HG02870 (cell line): Measurements from ENCODE around the gene SYCE3.

Source experiments
- ATAC-seq: cut with Tn5 transposase; IDR thresholded peaks from one replicate; pipeline ENCODE4 v1.9.1; 2021; ENCODE audit warnings: mild to moderate bottlenecking, moderate library complexity; ENCODE audit not compliant: unreplicated experiment

Gene SYCE3

DNA sequence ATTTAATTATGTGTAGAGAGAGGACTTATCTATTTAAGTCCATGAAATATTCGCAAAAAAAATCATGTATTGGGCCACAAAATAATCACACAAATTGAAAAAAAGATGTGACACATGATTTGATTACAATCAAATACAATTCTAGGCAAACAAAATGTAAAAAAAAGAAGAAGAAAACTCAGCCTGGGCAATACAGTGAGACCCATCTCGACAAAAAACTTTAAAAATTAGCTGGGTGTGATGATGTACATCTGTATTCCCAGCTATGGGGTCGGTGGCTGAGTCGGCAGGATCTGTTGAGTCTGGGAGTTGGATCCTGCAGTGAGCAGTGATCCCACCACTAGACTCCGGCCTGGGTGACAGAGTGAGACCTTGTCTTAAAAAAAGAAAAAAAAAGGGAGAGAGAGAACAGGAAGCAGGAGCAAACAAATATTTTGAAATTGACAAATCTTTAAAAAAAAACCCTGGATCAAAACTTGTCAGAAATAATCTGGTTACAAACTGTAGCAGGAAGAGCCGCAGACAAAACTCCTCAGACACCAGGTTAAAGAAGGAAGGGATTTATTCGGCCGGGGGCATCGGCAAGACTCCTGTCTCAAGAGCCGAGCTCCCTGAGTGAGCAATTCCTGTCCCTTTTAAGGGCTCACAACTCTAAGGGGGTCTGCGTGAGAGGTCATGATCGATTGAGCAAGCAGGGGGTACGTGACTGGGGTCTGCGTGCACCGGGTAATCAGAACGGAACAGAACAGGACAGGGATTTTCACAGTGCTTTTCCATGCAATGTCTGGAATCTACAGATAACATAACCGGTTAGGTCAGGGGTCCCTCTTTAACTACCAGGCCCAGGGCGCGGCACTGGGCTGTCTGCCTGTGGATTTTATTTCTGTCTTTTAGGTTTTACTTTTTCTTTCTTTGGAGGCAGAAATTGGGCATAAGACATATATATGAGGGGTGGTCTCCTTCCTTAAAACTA lies 29.6 kb downstream of the SYCE3 start:
- ATAC-seq, result no peak

DNA sequence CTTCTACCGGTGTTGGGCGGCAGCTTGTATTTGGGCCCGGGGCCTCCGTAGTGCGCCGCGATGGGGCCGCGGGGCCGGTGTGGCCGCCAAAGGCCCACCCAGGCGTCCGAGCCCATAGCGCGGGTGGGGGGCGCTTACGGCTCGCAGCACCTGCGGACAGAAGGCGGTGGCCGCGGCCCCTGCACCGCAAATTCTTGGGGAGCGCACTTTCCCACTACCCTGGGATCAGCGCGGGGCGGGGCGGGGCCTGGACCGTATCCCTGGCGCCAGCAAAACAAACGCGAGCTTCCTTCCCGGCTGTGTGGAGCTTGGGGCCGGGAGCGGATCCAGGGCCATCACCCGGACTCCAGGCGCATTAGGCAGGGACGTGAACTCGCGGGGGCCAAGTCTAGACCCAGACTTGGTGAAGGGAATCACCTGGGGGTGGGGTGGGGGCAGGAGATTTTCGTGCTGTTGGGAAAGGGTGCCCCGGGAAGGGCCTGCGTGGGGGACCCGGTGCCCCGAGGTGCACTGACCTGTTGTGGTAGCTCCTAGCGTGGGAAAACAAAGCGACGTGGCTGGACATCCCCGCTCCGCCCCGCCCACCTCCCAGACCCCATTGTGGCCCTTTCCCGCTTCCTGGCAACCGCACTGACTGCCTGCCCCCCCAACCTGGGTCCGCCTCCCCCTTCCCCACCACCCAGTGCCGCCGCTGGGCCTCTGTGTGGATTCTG lies 30.6 kb downstream of the SYCE3 start:
- no peak for ATAC-seq

DNA sequence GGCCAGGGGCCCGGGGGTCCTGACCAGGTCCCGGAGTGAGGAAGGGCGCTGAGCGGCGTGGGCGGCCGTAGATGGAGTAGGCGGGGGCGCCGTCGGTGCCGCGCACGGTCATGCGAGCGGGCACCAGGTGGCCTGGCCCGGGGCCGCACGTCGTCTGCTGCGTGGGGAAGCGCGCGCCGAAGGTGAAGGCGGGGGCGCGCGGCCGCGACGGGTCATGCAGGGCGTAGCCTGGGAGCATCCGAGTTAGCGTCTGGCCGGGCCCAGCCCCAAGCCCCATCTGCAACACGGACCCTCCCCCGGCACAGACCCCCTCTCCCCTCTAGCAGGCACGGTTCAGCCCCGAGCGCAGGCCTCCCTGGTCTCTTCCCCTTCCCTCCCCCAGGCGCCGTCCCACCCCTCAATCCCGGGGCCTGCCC lies 31.2 kb downstream of the SYCE3 start:
- no peak for ATAC-seq

DNA sequence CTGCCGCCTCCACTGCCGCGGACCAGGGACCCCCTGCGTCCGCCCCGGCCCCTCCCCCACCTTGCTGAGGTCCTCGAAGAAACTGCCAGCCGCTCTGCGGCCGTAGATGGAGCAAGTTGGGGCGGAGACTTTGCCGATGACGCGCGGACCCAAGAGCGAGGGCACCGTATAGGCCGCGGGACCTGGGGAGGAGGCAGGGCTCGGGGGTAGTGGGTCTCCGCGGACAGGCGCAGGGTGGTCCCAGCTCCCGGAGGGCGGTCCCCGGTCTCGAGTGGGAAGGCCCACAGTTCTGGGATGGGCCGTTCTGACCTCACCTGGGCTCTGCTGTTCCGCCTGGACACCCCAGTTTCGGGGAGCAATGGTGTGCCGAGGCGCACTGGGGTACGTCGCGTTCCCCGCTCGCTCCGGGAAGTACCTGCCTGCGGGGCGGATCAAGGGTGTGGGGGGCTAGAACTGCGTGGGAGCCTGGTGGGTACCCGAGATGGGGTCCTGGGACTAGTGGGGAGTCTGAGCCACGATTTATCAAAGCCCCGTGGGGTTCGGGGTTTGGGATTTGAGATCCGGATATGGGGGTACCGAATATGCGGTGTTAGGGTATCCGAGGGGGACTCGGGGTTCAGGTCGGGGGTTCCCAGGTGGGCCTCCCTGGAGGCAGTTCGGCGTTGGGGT lies 31.7 kb downstream of the SYCE3 start:
- no peak for ATAC-seq

DNA sequence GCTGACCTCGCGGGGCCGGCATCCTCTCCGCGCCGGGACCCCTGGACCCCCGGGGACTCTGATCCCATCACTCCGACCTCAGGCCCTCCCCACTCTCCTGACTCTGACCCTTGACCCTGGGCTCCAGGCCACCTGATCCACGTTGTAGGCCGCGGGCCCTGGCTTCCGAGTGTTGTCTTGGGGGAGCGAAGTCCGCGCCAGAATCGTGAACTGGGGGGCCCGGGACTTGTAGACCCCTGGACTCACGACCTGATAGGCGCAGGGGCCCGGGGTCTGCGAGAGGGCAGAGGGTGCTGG lies 32.2 kb downstream of the SYCE3 start:
- no peak for ATAC-seq

DNA sequence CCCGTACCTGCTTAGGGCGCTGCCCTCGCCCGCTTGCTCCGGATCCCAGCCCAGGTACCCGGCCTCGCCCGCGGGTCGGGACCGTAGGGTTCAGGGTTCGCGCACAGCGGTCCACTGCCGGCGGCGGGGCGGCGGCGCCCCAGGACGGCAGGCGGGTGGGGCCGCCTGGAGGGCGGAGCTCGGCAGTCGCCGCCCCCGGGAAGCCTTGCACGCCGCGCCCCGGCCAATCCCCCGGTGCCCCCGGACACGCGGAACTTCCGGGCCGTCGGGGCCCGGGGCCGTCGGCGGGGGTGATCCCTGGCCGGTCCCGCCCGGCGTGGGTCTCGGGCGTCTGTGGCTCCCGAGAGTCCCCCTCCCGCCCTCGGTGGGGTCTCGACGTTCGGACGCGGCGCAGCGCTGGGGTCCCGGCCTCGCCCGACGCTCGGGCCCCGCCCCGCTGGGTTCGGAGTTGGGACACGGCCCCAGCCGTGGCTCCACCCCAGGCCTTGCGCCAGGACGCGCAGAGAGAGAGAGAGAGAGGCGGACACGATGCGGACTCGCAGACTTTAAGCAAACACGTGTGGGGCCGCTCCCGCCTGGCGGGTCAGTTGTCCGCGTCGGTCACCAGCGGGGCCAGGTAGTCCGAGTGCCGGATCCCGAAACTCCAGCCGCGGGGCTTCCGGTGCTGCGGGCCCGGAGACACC lies 32.7 kb downstream of the SYCE3 start, which contains the start of gene TYMP:
TSS of gene TYMP (minus strand) at position 116 of the 683 bp plus-strand sequence. CDS start 303 bp downstream, outside the sequence.
- no peak for ATAC-seq

DNA sequence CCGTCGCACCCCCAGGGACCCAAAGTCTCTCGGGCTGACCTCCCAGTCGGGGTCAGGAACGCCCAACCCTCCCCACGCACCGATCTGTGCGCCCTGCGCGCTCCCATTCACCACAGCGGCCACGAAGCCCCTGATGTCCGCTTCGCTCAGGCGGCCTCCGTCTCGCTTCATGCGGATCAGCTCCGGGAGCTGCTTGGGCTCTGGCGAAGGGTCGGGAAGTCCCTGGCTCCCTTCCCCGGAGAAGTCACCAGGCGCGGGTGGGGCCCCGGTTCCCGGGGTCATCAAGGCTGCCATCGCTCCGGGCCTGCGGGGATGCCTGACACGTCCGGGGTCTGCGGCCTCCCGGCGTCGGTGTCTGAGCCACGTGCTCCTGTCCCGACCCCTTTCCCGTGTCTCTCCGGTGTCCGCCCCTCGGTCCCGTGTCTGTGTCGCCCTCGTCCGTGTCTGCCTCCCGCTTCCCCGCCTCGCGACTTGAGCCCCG lies 33.3 kb downstream of the SYCE3 start:
- ATAC-seq, result no peak

DNA sequence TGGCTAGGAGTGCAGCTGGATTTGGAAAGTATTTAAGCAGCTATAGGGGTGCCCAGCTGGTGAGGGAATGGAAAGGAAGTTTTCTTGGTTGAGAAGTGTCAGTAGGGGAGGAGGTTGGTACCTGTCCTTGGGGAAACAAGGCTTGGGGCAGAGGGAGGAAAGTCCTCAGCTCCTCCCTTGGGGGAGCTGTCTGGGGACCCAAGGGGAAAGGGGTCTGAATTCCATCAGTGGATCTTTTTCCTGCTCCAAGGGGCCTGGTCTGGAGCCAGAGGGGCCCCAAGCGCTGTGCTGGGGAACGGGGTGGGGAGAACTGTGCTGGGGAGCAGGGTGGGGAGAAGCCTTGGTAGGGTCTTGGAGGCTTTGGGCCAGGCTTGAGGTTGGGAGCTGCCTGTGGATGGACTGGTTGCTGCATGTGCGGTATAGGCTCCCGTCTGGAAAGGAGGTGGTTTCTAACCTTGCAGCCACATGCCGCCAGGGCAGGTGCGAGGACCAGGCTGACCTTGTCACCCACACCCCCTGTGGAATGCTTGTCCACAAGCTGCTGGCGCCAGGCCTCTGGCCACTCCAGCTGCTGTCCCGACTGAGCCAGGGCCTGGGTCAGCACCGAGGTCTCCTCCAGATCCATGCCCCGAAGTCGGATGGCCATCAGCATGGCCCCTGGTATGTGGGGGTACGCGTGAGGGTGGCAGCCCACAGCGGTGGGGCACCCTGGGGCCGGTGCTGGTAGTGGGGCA lies 33.9 kb downstream of the SYCE3 start:
- ATAC-seq, result no peak

DNA sequence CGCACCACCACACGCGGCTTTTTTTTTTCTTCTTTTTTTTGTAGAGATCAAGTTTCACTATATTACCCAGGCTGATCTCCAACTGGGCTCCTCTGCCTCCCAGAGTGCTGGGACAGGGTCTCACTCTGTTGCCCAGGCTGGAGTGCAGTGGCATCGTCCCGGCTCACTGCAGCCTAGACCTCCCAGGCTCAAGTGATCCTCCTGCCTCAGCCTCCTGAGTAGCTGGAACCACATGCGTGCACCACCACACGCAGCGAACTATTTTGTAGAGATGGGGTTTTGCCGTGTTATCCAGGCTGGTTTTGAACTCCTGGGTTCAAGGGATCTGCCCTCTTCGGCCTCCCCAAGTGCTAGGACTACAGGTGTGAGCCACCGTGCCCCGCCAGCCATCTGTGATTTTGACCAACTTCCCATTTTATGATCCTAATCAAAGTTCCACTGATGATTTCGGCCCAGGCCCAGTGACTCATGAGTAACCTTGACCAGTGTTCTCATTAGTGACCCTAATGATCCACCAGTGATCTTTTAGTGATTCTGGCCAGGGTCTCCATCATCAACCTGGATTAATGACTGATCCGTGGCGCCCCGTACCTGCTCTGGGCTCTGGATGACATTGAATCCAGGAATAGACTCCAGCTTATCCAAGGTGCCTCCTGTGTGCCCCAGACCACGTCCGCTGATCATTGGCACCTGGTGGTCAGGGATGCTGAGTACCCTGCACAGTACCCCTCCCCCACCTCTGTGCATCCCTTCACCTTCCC lies 34.6 kb downstream of the SYCE3 start:
- no peak for ATAC-seq

DNA sequence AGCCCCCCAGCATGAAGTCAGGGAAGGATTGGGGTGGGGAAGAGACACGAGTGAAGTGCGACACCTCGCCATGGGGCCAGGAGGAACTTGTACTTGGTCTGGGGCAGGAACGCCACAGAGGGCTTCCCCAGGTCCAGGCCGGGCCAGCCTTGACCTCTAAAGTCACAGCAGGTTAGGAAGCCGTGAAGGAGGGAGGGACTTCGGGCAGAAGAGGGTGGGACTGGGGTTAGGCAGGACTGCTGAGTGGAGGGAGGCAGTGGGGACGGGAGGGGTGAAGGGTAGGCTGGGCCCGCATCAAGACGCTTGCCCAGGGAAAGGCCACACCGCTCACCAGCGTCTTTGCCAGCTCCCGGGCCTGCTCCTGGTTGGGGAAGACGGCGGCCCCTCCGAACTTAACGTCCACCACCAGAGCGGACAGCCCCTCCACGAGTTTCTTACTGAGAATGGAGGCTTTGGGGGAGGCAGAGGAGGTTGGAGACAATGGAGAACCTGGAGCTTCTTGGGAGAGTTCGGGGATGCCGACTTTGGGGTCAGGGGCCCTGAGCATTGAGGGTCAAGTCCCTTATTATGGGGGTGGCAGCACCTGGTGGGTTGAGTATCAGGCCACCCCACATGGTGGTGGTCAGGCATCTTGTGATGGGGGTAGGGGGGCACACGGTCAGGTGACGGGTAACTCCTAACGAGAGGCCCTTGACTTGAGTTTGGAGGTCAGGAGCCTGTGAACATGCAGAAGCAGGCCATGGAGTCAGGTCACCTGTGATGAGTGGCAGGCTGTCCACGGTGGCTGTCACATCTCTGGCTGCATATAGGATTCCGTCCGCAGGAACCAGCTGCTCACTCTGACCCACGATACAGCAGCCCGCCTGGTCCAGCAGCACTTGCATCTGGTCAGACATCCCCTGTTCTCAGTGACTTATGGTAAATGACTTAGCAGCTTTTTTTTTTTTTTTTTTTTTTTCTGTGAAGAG lies 35.6 kb downstream of the SYCE3 start:
- ATAC-seq, result no peak

DNA sequence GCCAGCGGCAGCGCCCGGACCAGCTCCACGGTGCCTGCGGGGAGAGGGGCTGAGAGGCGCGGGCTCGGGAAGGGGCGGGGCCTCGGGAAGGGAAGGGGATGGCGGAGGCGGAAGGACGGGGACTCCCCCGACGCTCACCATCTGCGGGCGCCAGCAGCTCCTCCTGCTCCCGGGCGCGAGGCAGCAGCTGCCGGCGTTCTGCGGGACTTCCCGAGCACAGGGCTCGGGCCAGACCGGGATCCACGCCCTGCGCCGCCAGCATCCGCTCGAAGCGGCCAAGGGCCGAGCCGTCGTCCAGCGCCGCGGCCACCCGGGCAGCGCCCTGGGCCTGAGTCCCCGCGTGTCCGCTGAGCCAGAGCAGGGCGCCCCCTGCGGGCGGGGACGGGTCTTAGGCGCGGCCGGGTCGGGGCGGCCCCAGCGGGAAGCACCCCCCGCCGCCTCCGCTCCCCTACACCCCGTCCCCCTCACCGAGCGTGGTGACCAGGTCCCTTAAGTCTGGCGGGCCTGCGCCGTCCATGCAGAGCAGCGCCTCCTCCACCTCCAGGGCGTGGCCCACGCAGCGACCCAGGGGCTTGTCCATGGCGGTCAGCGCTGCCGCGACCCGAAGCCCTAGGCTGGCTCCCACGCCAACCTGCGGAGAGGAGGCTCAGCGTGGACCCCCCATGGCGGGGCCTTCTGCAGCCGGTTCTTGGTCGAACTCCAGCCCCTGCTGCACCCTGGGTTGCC lies 36.4 kb downstream of the SYCE3 start:
- peak; percentile 24 for ATAC-seq

DNA sequence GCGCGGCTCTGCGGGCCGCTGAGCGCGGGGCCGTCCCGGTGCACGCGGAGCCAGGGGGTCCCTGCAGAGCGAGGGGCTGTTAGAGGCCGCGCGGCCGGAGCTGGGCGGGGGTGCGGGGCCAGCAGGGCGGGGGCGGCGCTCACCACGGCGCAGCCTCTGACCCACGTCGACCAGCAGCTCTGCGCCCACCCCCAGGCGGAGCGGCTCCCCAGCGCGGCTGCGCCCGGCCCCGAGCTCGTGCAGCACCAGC lies 36.9 kb downstream of the SYCE3 start:
- ATAC-seq, result no peak

DNA sequence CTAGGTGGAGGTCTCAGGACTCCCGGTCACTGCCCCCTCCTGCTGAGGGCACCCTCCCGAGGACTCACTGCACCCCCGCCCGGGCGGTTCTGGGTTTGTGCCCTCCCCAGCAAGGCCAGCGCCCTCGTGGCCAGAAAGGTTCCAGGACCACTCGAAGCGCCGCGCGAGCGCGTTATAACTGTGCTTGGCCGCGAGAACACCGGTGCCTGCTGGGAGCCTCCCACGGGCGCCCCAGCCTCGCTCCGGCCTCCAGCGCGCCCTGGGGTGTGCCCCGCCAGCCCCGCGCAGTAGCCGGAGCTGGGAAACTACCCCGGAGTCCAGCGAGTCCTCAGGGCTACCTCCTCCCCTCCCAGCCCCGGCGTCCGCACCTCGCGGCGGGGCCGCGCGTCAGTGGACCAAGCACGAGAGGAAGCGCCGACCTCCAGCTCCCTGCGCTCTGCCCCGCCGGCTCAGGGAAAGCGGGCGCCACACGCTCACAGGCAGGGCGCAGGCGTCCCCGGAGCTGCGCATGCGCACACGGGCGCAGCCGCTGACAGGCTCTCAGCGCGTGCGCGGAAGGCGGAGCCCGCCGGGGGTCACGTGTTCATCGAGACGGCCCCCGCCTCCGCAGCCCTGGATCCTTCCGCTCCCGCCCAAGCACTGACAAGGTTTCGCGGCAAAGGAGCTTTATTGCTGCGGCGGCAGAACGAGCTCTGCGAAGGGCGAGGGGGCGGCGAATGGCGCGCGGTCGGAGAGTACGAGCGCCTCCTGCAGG lies 37.4 kb downstream of the SYCE3 start, which contains the start of gene SCO2:
TSS of gene SCO2 (minus strand) at position 495 of the 754 bp plus-strand sequence. CDS start 1,187 bp downstream, outside the sequence.
- peak; percentile 41 for ATAC-seq

DNA sequence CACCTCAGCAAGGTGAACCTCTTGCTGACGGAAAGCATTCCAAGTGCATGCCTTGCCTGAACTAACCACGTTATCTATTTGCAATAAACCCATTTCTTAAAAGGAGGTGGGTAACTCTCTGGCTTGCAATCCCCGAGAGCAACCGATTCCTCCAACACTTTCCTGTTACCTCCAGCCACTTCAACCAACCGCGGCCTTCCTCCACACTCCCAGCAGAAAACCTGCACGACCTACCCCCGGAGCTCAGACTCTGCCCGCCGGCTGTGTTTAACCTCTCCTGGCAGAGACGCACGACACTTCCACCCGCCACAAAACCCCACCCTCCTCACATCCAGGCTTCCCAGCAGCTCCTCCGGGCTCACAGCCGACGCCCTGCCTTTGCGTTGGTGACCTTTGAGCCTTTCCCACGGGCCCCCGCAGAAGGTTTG lies 38.0 kb downstream of the SYCE3 start:
- no peak for ATAC-seq

DNA sequence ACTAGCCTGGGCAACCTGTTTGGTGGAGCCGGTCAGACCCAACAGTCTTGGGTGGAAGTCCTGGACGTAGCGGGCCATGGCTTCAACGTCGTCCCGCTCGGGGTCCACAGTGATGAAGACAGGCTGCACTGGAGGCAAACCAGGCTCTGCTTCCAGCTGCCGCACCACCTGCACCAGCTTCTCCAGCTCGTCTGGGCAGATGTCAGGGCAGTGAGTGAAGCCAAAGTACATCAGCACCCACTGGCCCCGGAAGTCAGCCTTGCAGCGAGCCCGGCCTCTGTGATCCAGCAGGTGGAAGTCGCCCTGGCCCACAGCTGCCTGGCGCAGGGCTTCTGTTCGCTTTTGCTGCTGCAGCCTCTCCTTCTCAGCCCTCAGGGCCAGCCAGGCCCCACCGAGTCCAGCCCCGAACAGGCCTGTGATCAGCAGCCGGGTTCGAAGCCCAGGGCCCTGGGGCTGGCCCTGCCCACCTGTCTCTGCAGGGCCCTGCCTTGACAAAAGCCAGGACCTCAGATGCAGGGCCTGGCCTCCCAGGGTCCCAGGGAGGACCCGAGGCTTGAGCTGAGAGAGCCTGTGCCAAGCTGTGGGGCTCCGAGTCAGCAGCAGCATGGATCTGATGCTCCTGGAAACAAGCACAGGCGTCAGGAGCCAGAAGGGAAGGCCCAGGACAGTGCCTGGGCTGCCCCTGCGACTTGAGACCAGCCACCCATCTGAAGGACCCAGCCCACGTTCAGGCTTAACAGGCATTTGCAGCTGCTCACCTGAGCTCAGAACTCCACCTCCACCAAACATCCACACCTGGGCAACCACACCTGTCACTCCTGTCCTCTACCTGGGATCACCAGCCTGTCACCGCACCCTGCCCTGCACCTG lies 38.7 kb downstream of the SYCE3 start:
- ATAC-seq, result no peak

DNA sequence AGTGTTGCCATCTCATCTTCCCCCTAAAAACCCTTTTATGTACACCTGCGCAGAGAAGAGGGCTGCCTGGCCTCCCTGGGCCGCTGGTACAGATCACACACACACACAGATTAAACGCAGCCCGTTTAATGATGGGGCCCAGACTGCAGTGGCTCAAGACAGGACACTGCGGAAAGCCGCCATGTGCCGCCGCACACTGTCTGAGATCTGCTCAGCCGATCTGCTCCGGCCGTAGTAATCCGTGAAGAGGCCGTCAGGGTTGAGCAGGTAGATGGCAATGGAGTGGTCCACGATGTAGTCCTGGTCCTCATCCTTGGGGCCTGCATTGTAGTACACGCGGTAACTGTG lies 39.3 kb downstream of the SYCE3 start:
- no peak for ATAC-seq
